GM18498 (cell line): Measurements from ENCODE around the gene TAS2R38.
A peak's percentile ranks its signal among the peaks of the same experiment; 100 is the strongest.

Source experiments
- ATAC-seq: cut with Tn5 transposase; IDR thresholded peaks from one replicate; pipeline ENCODE4 v1.9.1; 2021; ENCODE audit warnings: mild to moderate bottlenecking, moderate library complexity; ENCODE audit not compliant: unreplicated experiment

Gene TAS2R38

DNA sequence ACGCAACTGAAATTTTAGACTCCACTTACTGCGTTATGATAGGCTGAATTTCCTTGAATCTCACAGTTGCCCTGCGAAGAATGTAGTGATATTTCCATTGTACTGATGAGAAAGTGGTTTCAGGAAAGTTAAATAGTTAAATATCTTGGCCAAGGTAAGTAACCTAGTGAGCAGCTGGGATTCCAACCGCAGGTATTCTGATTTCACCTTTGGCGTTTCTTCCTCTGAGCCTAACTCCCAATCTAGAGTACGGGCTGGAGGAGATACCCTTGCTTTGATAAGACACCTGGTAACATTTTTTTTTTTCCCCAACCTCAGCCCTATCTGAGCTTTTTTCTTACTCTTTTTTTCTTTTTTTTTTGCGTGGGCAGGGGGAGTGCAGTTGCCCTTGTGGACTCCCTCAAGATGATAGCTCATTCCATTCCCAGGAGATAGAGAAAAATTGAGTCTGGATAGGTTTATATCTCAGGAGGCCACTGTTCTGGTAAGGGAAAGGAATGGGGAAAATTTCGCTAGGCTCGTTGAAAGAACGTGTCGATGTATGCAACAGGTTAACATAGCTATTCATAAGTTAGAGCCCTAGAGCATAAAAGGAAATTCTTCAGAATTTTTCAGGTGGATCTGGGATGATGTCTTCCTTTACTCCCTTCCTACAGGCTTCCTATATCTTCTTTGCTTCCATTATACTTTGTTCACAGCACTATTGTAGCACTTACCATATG, 3.1 kb upstream of the TAS2R38 start:
- no peak for ATAC-seq

GRCh38 chr7:141975806-141976523, 2.4 kb upstream of the TAS2R38 start:
- peak; percentile 81 for ATAC-seq

DNA sequence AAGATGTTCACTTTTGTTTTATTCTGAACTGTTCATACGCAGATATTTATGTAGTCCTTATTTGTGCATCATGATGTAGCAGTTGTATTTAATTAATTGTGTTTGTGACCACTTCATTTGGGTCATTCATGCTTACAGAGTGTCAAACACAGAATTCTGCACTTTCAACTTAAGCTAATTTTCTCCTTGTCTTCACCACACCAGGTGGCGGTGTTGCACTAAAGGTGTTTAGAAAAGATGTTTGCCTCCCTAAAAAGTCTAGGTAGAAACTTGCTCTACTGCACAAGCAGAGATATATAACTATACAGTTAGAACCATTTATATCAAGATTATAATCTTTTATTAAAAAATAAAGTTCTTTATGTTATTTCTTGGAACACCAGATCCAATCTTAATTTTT, 1.3 kb upstream of the TAS2R38 start:
- ATAC-seq, result no peak

GRCh38 chr7:141960687-141961422, 12.7 kb downstream of the TAS2R38 start:
- no peak for ATAC-seq

GRCh38 chr7:141956084-141956483, 17.5 kb downstream of the TAS2R38 start:
- ATAC-seq, result no peak

- no peak for ATAC-seq
These were observed 19.2 kb downstream of the TAS2R38 start for GRCh38 chr7:141954334-141954733.

GRCh38 chr7:141952461-141952860, 21.1 kb downstream of the TAS2R38 start:
- no peak for ATAC-seq

GRCh38 chr7:141950806-141951205, 22.8 kb downstream of the TAS2R38 start:
- ATAC-seq, result no peak

- ATAC-seq, result no peak
These were observed 23.7 kb downstream of the TAS2R38 start for GRCh38 chr7:141949911-141950310.

GRCh38 chr7:141949451-141949850, 24.1 kb downstream of the TAS2R38 start:
- no peak for ATAC-seq

DNA sequence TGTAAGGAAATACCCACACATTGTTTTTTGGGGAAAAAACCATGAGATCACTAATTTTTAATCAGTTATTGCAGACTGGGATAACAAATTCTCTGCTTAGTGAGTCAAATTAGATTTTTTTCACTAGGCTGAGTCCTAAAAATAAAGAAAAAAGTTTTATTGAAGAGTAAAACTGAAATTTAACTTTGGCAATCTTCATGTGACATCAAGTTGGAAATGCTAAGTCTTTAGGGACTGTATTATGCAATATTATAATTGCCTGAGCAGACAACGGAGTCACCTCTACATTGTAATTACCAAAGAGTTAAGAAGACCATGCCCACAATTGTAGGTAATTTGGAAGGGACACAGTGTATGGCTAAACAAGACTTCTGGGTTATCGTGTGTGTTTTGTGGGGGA, 24.6 kb downstream of the TAS2R38 start:
- ATAC-seq, result no peak

DNA sequence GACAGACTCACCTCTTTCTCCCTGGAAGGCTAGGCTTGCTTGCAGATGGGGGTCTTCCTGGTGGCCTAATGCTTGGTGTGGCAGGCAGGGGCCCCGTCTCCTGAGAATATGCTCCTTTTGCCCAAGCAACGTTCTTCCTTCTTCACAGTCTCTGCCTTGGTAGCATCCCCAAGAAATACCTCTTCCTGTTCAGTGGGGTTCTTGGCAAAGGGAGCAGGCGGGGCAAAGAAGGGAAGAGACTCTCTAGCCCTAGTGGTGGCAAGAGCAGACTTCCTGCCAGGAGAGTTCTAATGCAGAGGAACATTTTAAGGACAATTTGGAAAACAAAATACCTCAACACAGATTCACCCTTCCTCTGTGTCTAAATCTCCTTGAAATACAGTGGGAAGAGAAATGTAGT, 26.8 kb downstream of the TAS2R38 start, which contains the start of gene CLEC5A:
CLEC5A (minus strand) TSS at position 179 of the 400 bp plus-strand sequence. CDS start 682 bp downstream, outside the sequence.
- no peak for ATAC-seq

GRCh38 chr7:141945356-141945755, 28.2 kb downstream of the TAS2R38 start:
- no peak for ATAC-seq

- no peak for ATAC-seq
These were observed 28.8 kb downstream of the TAS2R38 start for GRCh38 chr7:141944811-141945210.

GRCh38 chr7:141943846-141944245, 29.7 kb downstream of the TAS2R38 start:
- ATAC-seq, result no peak

DNA sequence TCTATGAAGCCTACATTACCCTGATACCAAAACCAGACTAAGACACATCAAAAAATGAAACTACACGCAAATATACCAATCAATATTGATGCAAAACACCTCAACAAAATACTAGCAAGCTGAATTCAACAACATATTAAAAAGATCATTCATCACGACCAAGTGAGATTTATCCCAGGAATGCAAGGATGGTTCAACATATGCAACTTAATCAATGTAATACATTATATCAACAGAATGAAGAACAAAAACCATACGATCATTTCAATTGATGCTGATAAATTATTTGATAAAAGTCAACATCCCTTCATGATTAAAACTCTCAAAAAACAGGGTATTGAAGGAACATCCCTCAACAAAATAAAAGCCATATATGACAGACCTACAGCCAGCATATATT, 32.5 kb downstream of the TAS2R38 start:
- ATAC-seq, result no peak

- no peak for ATAC-seq
These were observed 43.4 kb downstream of the TAS2R38 start for GRCh38 chr7:141930211-141930610.

GRCh38 chr7:141928845-141929195, 44.8 kb downstream of the TAS2R38 start:
- ATAC-seq, result no peak

DNA sequence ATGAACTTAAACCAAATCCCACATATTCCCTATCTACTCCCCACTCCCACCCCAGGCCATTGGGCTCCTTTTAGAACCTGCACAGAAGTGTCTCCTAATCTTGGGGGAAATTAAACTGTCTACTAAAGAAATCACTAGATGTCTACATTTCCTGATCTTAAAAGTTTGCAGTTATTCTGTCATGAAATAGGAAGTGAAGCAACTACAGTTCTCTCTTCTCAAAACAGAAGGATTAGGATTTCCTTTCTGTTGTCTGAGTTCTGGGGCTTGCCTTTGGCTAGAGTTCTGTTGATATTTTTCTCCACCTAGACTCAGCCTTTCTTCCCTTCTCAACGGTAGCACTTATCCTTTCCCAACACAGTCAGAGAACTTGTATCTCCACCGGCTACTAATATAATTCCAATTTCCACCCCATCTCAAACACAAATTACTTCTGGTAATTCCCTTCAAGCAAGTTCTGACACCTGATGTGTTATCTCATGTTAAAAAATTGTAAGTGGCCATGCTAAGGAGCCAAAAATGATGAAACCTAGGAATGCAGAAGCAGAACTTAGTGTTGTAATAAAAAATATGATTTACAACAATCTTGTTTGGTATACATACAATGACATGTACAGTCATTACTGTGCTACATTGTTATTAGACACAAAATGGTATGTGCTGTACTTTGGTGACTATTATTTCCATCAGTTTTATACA, 45.3 kb downstream of the TAS2R38 start:
- ATAC-seq, result no peak
